Esophagus muscularis mucosa (tissue), 4 donors: ENCODE data around the gene ATP2B2. TPM values are rescaled to one million over a fixed set of nuclear protein-coding genes. Genes with fewer than 3 reads are reported as not detected.

Source experiments
- DNase-seq: peaks from one replicate; pipeline ENCODE4 v3.0.0-alpha.2; 2017; ENCODE audit errors: extremely low spot score
- H3K27ac ChIP-seq, 4 donors: fragments of 200-600 bp; sonication (generic); replicated peaks in 1 of 4; 1 replicate in 3 of 4; 2 replicates in 1 of 4; pipeline ENCODE4 v1.5.1; 2016 to 2019; ENCODE audit warnings: mild to moderate bottlenecking in 1 of 4
- H3K27me3 ChIP-seq, 4 donors: fragments of 200-600 bp; sonication (generic); one replicate each; pipeline versions ENCODE4 v1.5.1 to v1.6.0; 2016 to 2019
- H3K36me3 ChIP-seq, 4 donors: fragments of 200-600 bp; sonication (generic); one replicate each; pipeline ENCODE4 v1.5.1; 2016 to 2019
- H3K4me1 ChIP-seq, 4 donors: fragments of 200-600 bp; sonication (generic); one replicate each; pipeline ENCODE4 v1.5.1; 2016 to 2019
- H3K4me3 ChIP-seq, 4 donors: fragments of 200-600 bp; sonication (generic); 1 replicate in 2 of 4; 2 replicates in 2 of 4; pipeline ENCODE4 v1.5.1; 2016 to 2019; ENCODE audit warnings: mild to moderate bottlenecking in 4 of 4, moderate library complexity in 1 of 4
- H3K9me3 ChIP-seq, 4 donors: fragments of 200-600 bp; sonication (generic); 1 replicate in 3 of 4; 2 replicates in 1 of 4; pipeline ENCODE4 v1.5.1; 2016 to 2019
- CTCF ChIP-seq, 3 experiments: fragments of 200-600 bp in 2 of 3; fragments of 450-650 bp in 1 of 3; sonication (generic) in 2 of 3; IDR thresholded peaks; one replicate each; pipeline ENCODE4 v1.5.1; 2017 to 2019; ENCODE audit warnings: antibody characterized with exemption in 3 of 3, mild to moderate bottlenecking in 2 of 3, moderate library complexity in 1 of 3
- EP300 ChIP-seq: sonication (generic); formaldehyde crosslinking; IDR thresholded peaks from one replicate; pipeline ENCODE4 v1.6.1; 2017; ENCODE audit warnings: antibody characterized with exemption
- POLR2A ChIP-seq: fragments of 450-650 bp; IDR thresholded peaks from one replicate; pipeline ENCODE4 v1.6.1; 2017; ENCODE audit warnings: antibody characterized with exemption, moderate library complexity, mild to moderate bottlenecking, low read depth
- POLR2AphosphoS5 ChIP-seq, 2 donors: sonication (generic); formaldehyde crosslinking; IDR thresholded peaks; one replicate each; pipeline ENCODE4 v1.6.1; 2017; ENCODE audit warnings: antibody characterized with exemption in 2 of 2
- WGBS: methylation state at CpG from one replicate; pipeline ENCODE4 v1.1.5; 2018; 5-methylcytosine and 5-hydroxymethylcytosine counted together
- intact Hi-C: fragments of 100-400 bp; cut with DNase I; formaldehyde crosslinking; loops from one replicate; pipeline ENCODE4 v1.15.1; 2023
- total RNA-seq, 4 donors: library from RNA; depleted of rRNA; stranded (reverse); fragments of >200 nt; gene quantifications; one replicate each; pipeline versions ENCODE4 v1.1.0 to v1.2.1, GENCODE V29; 2016

ATP2B2 gene
- total RNA-seq, 4 donors from 2014 or later = under 0.01 to 0.75 (median 0.39) TPM

- intact Hi-C loops = no loop called here
- H3K9me3 ChIP-seq = peaks cover 0 to 7% (median 2%) of the 10 kb centered on the region in 4 donors
- no peaks in the 10 kb centered on the region for H3K36me3 ChIP-seq
- no peaks in the 10 kb centered on the region for H3K4me1 ChIP-seq
- DNase-seq = no peak
- H3K27ac ChIP-seq = no peak overlapping the region
- peaks cover 0 to 8% (median 0%) of the 10 kb centered on the region in 4 donors for H3K27me3 ChIP-seq
- TF ChIP-seq CTCF (IDR thresholded peaks at IDR 0.05) (no peak), POLR2AphosphoS5 (IDR thresholded peaks at IDR 0.05) (no peak), EP300 (no peak), POLR2A (no peak)
- no peak overlapping the region for H3K4me3 ChIP-seq
- WGBS = 78% methylated on average over 6 of the region's 6 CpGs
Measured at GRCh38 chr3:10365316-10365715, 140.1 kb downstream of the ATP2B2 start.

DNA sequence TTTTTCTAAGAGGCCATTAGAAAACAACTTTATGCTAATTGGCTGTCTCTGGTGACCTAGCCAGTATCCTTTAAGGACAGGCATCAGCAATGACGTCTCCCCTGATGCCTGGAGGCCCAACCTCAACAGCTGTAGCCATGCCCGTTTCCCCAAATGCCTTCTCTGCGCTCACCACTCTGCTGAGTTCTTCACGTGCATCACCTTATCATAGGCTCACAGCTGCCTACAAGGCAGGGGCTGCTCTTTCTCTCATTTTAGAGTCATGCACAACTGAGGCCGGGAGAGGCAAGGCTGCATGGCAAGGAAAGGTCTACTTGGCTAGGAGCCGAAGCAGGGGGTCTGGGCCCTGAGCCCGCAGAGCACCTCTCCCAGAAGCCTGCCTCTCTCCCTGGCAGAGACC lies 140.6 kb downstream of the ATP2B2 start:
- no peak overlapping the region for H3K4me3 ChIP-seq
- peaks cover 0 to 13% (median 0%) of the 10 kb centered on the region in 4 donors for H3K27me3 ChIP-seq
- no peaks in the 10 kb centered on the region for H3K4me1 ChIP-seq
- DNase-seq = no peak
- WGBS = 91% methylated on average over 6 of the region's 7 CpGs
- peaks cover 0 to 7% (median 2%) of the 10 kb centered on the region in 4 donors for H3K9me3 ChIP-seq
- no peak overlapping the region for H3K27ac ChIP-seq
- H3K36me3 ChIP-seq = no peaks in the 10 kb centered on the region
- TF ChIP-seq POLR2A (no peak), CTCF (IDR thresholded peaks at IDR 0.05) (no peak), EP300 (no peak), POLR2AphosphoS5 (IDR thresholded peaks at IDR 0.05) (no peak)
- intact Hi-C loops = no loop called here

DNA sequence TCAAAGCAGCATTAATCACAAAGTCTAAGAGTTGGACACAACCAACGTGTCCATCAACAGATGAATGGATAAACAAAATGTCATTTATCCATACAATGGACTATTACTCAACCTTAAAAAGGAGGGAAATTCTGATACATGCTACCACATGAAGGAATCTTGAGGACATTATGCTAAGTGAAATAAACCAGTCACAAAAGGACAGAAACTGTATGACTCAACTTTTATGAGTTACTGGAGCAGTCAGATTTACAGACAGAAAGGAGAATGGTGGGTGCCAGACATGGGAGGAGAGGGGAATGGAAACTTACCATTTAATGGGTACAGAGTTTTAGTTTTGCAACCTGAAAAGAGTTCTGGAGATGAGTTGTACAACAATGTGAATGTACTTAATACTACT lies 141.5 kb downstream of the ATP2B2 start:
- no peak overlapping the region for H3K27ac ChIP-seq
- no peak overlapping the region for H3K4me3 ChIP-seq
- H3K27me3 ChIP-seq = peaks cover 0 to 16% (median 0%) of the 10 kb centered on the region in 4 donors
- no peak for TF ChIP-seq POLR2AphosphoS5 (IDR thresholded peaks at IDR 0.05)
- TF ChIP-seq POLR2A = no peak
- no peak for TF ChIP-seq EP300
- intact Hi-C loops = no loop called here
- H3K9me3 ChIP-seq = peaks cover 0 to 7% (median 2%) of the 10 kb centered on the region in 4 donors
- H3K36me3 ChIP-seq = no peaks in the 10 kb centered on the region
- H3K4me1 ChIP-seq = no peaks in the 10 kb centered on the region
- 48% methylated on average over 1 of the region's 1 CpG for WGBS
- no peak for DNase-seq

- H3K4me1 ChIP-seq = peaks cover 0 to 4% (median 0%) of the 10 kb centered on the region in 4 donors
- no peak overlapping the region for H3K4me3 ChIP-seq
- 50% methylated on average over 5 of the region's 5 CpGs for WGBS
- intact Hi-C loops = no loop called here
- peaks cover 0 to 7% (median 2%) of the 10 kb centered on the region in 4 donors for H3K9me3 ChIP-seq
- H3K27ac ChIP-seq = no peak overlapping the region
- no peaks in the 10 kb centered on the region for H3K36me3 ChIP-seq
- DNase-seq = no peak
- TF ChIP-seq EP300 (no peak), CTCF (IDR thresholded peaks at IDR 0.05) (no peak), POLR2A (no peak), POLR2AphosphoS5 (IDR thresholded peaks at IDR 0.05) (no peak)
- peaks cover 0 to 19% (median 0%) of the 10 kb centered on the region in 4 donors for H3K27me3 ChIP-seq
Measured at GRCh38 chr3:10361375-10361774, 144.0 kb downstream of the ATP2B2 start.

- peaks cover 0 to 4% (median 0%) of the 10 kb centered on the region in 4 donors for H3K4me1 ChIP-seq
- WGBS = 93% methylated on average over 7 of the region's 7 CpGs
- no peak for DNase-seq
- intact Hi-C loops = no loop called here
- peaks cover 0 to 18% (median 0%) of the 10 kb centered on the region in 4 donors for H3K27me3 ChIP-seq
- H3K27ac ChIP-seq = no peak overlapping the region
- TF ChIP-seq EP300 = no peak
- no peak for TF ChIP-seq CTCF (IDR thresholded peaks at IDR 0.05)
- no peak for TF ChIP-seq POLR2AphosphoS5 (IDR thresholded peaks at IDR 0.05)
- TF ChIP-seq POLR2A = no peak
- H3K9me3 ChIP-seq = peaks cover 0 to 7% (median 2%) of the 10 kb centered on the region in 4 donors
- no peaks in the 10 kb centered on the region for H3K36me3 ChIP-seq
- no peak overlapping the region for H3K4me3 ChIP-seq
Measured at GRCh38 chr3:10360478-10360877, 144.9 kb downstream of the ATP2B2 start.
